HepG2 (cell line): ENCODE data around the gene SLC66A3. TPM values are rescaled to one million over a fixed set of nuclear protein-coding genes. Genes with fewer than 3 reads are reported as not detected.
A peak's percentile ranks its signal among the peaks of the same experiment; 100 is the strongest.

Experiments
- ATF7-NPFF ChIP-seq: sonication (generic); formaldehyde crosslinking; IDR thresholded peaks from 2 replicates; pipeline ENCODE4 v1.8.1; 2023; ENCODE audit warnings: mild to moderate bottlenecking, low read depth, missing genetic modification reagents, moderate library complexity
- BORCS8-MEF2B ChIP-seq: sonication (generic); formaldehyde crosslinking; IDR thresholded peaks from 2 replicates; pipeline ENCODE4 v1.8.0; 2022; ENCODE audit warnings: mild to moderate bottlenecking, missing genetic modification reagents
- EP300 ChIP-seq, 3 experiments: sonication (generic) in 1 of 3; formaldehyde crosslinking in 1 of 3; IDR thresholded peaks; 2 replicates each; pipeline versions ENCODE4 v1.5.1 to v1.6.1; 2011 to 2020; ENCODE audit warnings: low read depth in 2 of 3, low read length in 2 of 3, borderline replicate concordance in 1 of 3, improper control_type of control experiment in 1 of 3, mild to moderate bottlenecking in 1 of 3, missing genetic modification reagents in 1 of 3, moderate library complexity in 1 of 3
- ESRRA ChIP-seq: sonication (generic); formaldehyde crosslinking; IDR thresholded peaks from 2 replicates; pipeline ENCODE4 v1.5.1; 2020; ENCODE audit warnings: mild to moderate bottlenecking, low read depth, missing genetic modification reagents
- HHEX ChIP-seq: IDR thresholded peaks from 2 replicates; pipeline ENCODE4 v1.6.1; 2016; ENCODE audit warnings: control low read depth
- JUN ChIP-seq: sonication (generic); formaldehyde crosslinking; IDR thresholded peaks from 2 replicates; pipeline ENCODE4 v1.4.0; 2020; ENCODE audit warnings: mild to moderate bottlenecking, missing genetic modification reagents
- MED8 ChIP-seq: sonication (generic); formaldehyde crosslinking; IDR thresholded peaks from 2 replicates; pipeline ENCODE4 v1.8.1; 2023; ENCODE audit warnings: mild to moderate bottlenecking, missing genetic modification reagents; ENCODE audit not compliant: insufficient replicate concordance
- MYPOP ChIP-seq: sonication (generic); formaldehyde crosslinking; IDR thresholded peaks from 2 replicates; pipeline ENCODE4 v1.8.1; 2023; ENCODE audit warnings: mild to moderate bottlenecking, moderate library complexity, missing genetic modification reagents
- NAIF1 ChIP-seq: sonication (generic); formaldehyde crosslinking; IDR thresholded peaks from 2 replicates; pipeline ENCODE4 v1.5.0; 2020; ENCODE audit warnings: mild to moderate bottlenecking, missing genetic modification reagents, borderline replicate concordance
- NCOA1 ChIP-seq: sonication (generic); formaldehyde crosslinking; IDR thresholded peaks from 2 replicates; pipeline ENCODE4 v1.9.0; 2021; ENCODE audit warnings: missing genetic modification reagents
- POGK ChIP-seq: sonication (generic); formaldehyde crosslinking; conservative IDR thresholded peaks from 2 replicates; pipeline ENCODE4 v1.8.0; 2022; ENCODE audit warnings: mild to moderate bottlenecking, moderate library complexity, missing genetic modification reagents
- POGZ ChIP-seq: sonication (generic); formaldehyde crosslinking; IDR thresholded peaks from 2 replicates; pipeline ENCODE4 v1.4.0; 2020; ENCODE audit warnings: mild to moderate bottlenecking, missing genetic modification reagents
- SALL1 ChIP-seq: sonication (generic); formaldehyde crosslinking; IDR thresholded peaks from 2 replicates; pipeline ENCODE4 v1.8.0; 2022; ENCODE audit warnings: mild to moderate bottlenecking, missing genetic modification reagents
- ZBTB4 ChIP-seq: sonication (generic); formaldehyde crosslinking; IDR thresholded peaks from 2 replicates; pipeline ENCODE4 v1.4.0; 2020; ENCODE audit warnings: missing genetic modification reagents, mild to moderate bottlenecking, borderline replicate concordance
- ZNF101 ChIP-seq: sonication (generic); formaldehyde crosslinking; IDR thresholded peaks from 2 replicates; pipeline ENCODE4 v1.4.0; 2020; ENCODE audit warnings: mild to moderate bottlenecking, low read depth, missing genetic modification reagents, borderline replicate concordance
- ZNF281 ChIP-seq: sonication (generic); formaldehyde crosslinking; IDR thresholded peaks from 2 replicates; pipeline ENCODE4 v1.4.0; 2020; ENCODE audit warnings: missing genetic modification reagents, borderline replicate concordance
- ZNF691 ChIP-seq: sonication (generic); formaldehyde crosslinking; IDR thresholded peaks from 2 replicates; pipeline ENCODE4 v1.4.0; 2020; ENCODE audit warnings: missing genetic modification reagents, low read depth, mild to moderate bottlenecking, borderline replicate concordance
- polyA plus RNA-seq, 8 experiments: library from polyadenylated mRNA; depleted of rRNA in 3 of 8; stranded (reverse) in 7 of 8; unstranded in 1 of 8; fragments of >200 nt; fragmentation: Illumina TruSeq in 4 of 8; extraction: Trizol in 4 of 8; gene quantifications; 2 replicates each; pipeline versions ENCODE4 v1.2.1 to v1.2.3, GENCODE V29; 2011 to 2016; ENCODE audit warnings: low read depth in 4 of 8, missing spikeins in 1 of 8, mixed read lengths in 1 of 8; ENCODE audit not compliant: insufficient read depth in 1 of 8
- total RNA-seq, 5 experiments: library from RNA; depleted of rRNA; stranded (reverse); fragments of >200 nt; fragmentation: Illumina TruSeq; extraction: Trizol; gene quantifications; 2 replicates each; pipeline ENCODE4 v1.2.3, GENCODE V29; 2016; ENCODE audit warnings: low read depth in 1 of 5

SLC66A3 gene
- total and polyA plus RNA-seq, 2 of the 13 experiments (the other 11 are each of a cell fraction or from before 2014, with no cell fraction given), result 2.2 to 3.7 TPM

- TF ChIP-seq ZNF281 (CRISPR knock-in tag) (no peak), ZNF691 (CRISPR knock-in tag) (0 out of 2 replicates have a peak, but pooled peaks have one; percentile 68), POGZ (CRISPR knock-in tag) (peak; percentile 64; the same call in 1 of the 2 replicates), HHEX (CRISPR knock-in tag) (no peak), NCOA1 (CRISPR knock-in tag) (no peak), ESRRA (no peak), MYPOP (peak; percentile 72; the same call in 1 of the 2 replicates), NAIF1 (CRISPR knock-in tag) (no peak), ZNF101 (CRISPR knock-in tag) (no peak), MED8 (CRISPR knock-in tag) (no peak), BORCS8-MEF2B (CRISPR knock-in tag) (no peak; the same call in 1 of the 2 replicates), ZBTB4 (no peak), POGK (peak; percentile 74), JUN (CRISPR knock-in tag) (no peak), ATF7-NPFF (CRISPR knock-in tag) (no peak; the same call in 1 of the 2 replicates), SALL1 (CRISPR knock-in tag) (peak; percentile 88; the same call in 1 of the 2 replicates), EP300 (IDR thresholded peaks at IDR 0.05; ENCODE audit: low read depth in 2 of 2, low read length in 2 of 2) (no peak), EP300 (CRISPR knock-in tag; IDR thresholded peaks at IDR 0.05; ENCODE audit: borderline replicate concordance) (peak; percentile 45; the same call in 1 of the 2 replicates)
These were observed 25.4 kb upstream of the SLC66A3 start (continued) for GRCh38 chr2:11129598-11130449.
